Measurements from ENCODE around the gene SPOCK1. TPM values are rescaled to one million over a fixed set of nuclear protein-coding genes. Genes with fewer than 3 reads are reported as not detected.

The SPOCK1 gene
- total RNA-seq, 1 experiment from 2014 or later, result 0.27 TPM

DNA sequence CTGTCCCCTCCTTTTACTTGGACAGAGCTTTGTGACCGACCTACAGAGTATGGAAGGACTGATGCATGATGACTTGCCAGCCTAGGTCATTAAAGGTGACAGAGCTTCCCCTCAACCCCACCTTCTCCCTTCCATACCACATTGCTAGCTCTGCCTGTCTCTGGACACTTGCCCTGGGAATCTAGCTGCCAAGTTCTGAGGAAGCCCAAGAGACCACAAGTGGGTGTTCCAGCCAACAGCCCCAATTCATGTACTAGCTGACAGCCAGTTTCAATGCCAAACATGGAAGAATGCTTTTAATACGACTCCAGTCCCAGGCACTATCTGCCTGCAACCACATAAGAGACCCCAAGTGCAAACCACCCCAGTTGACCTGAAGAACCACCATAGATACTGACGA is 477.1 kb downstream of the SPOCK1 start:
- H4K20me1 ChIP-seq (ENCODE audit: insufficient read depth), result no peaks in the 10 kb centered on the region
- ChIA-PET RAD21 (ENCODE audit: low non-redundant PET in 1 of 2, low total read pairs in 2 of 2, uncharacterized antibody in 2 of 2, unreplicated experiment in 2 of 2) (no interaction called here), CTCF (interaction anchor here (1.1 kb wide), 1 partner anchor 53 kb away, joined by 4 read pairs; no protein-coding TSS in a partner anchor), POLR2A (no interaction called here)
- no peaks in the 10 kb centered on the region for H3K79me2 ChIP-seq (ENCODE audit: insufficient read depth, low read length)
- H2AFZ ChIP-seq (ENCODE audit: low read depth, low read length, poor library complexity, severe bottlenecking), result no peak overlapping the region
- no peak overlapping the region for H3K4me3 ChIP-seq (replicated peaks in 1 of 2; ENCODE audit: low read depth in 1 of 2, low read length in 2 of 2)
- no peak for DNase-seq (ENCODE audit: low read depth, low spot score)
- intact Hi-C loops (cut with micrococcal nuclease), result no loop called here
- H3K4me1 ChIP-seq (ENCODE audit: control insufficient read depth in 1 of 2, insufficient read depth in 2 of 2, low read length in 2 of 2), result no peaks in the 10 kb centered on the region
- H3K4me2 ChIP-seq (ENCODE audit: low read length), result no peak overlapping the region
- no peaks in the 10 kb centered on the region for H3K36me3 ChIP-seq (ENCODE audit: control insufficient read depth in 1 of 2, insufficient read depth in 2 of 2, low read length in 2 of 2)
- H3K27me3 ChIP-seq (ENCODE audit: insufficient read depth, low read length), result peaks cover 45% of the 10 kb centered on the region
- H3K9me3 ChIP-seq (ENCODE audit: control insufficient read depth in 1 of 2, insufficient read depth in 1 of 2, low read depth in 1 of 2, low read length in 2 of 2), result no peaks in the 10 kb centered on the region
- no TSS peak for BruUV-seq (replicated peaks)
- H3K27ac ChIP-seq (ENCODE audit: low read depth, low read length), result no peak overlapping the region
- no peaks in the 10 kb centered on the region for H3K9me2 ChIP-seq (ENCODE audit: insufficient read depth)
- TF ChIP-seq ELF1 (IDR thresholded peaks at IDR 0.05; ENCODE audit: borderline replicate concordance, low read depth) (no peak), SP1 (IDR thresholded peaks at IDR 0.05; ENCODE audit: low read depth) (no peak)
- H3K9ac ChIP-seq (ENCODE audit: low read length), result no peak overlapping the region
- ATAC-seq, result no peak

DNA sequence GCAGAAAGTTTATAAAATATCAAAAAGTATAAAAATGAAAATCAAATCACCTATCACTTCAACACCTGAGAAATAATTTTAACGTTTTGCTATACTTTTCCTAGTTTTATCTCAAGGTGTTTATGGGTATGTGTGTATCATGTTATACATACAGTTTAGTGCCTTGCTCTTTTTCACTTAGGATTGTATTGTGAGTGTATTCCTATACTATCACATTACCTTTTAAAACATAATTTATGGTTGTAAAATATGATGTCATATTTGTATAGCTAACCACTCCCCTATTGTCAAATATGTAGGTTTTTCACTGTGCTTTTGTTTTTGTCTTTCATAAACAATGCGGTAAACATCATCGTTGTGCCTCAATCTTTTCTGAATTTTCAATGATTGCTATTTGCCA is 479.9 kb downstream of the SPOCK1 start:
- ChIA-PET CTCF (no interaction called here), POLR2A (no interaction called here), RAD21 (ENCODE audit: low non-redundant PET in 1 of 2, low total read pairs in 2 of 2, uncharacterized antibody in 2 of 2, unreplicated experiment in 2 of 2) (no interaction called here)
- BruUV-seq (replicated peaks), result no TSS peak
- no peak overlapping the region for H3K4me2 ChIP-seq (ENCODE audit: low read length)
- ATAC-seq (no peak), DNase-seq (ENCODE audit: low read depth, low spot score) (no peak)
- no peak overlapping the region for H3K4me3 ChIP-seq (replicated peaks in 1 of 2; ENCODE audit: low read depth in 1 of 2, low read length in 2 of 2)
- no peak for TF ChIP-seq YY1 (IDR thresholded peaks at IDR 0.05; ENCODE audit: extremely low read depth, insufficient replicate concordance, low read depth, low read length)
- TF ChIP-seq POLR2AphosphoS5 (IDR thresholded peaks at IDR 0.05; ENCODE audit: low read depth, low read length), result no peak
- no peak for TF ChIP-seq RAD21 (IDR thresholded peaks at IDR 0.05; ENCODE audit: low read depth)
- TF ChIP-seq SIN3A (IDR thresholded peaks at IDR 0.05; ENCODE audit: low read depth), result no peak
- no peak for TF ChIP-seq EZH2phosphoT487 (IDR thresholded peaks at IDR 0.05; ENCODE audit: borderline replicate concordance)
- TF ChIP-seq, protein P1, sequence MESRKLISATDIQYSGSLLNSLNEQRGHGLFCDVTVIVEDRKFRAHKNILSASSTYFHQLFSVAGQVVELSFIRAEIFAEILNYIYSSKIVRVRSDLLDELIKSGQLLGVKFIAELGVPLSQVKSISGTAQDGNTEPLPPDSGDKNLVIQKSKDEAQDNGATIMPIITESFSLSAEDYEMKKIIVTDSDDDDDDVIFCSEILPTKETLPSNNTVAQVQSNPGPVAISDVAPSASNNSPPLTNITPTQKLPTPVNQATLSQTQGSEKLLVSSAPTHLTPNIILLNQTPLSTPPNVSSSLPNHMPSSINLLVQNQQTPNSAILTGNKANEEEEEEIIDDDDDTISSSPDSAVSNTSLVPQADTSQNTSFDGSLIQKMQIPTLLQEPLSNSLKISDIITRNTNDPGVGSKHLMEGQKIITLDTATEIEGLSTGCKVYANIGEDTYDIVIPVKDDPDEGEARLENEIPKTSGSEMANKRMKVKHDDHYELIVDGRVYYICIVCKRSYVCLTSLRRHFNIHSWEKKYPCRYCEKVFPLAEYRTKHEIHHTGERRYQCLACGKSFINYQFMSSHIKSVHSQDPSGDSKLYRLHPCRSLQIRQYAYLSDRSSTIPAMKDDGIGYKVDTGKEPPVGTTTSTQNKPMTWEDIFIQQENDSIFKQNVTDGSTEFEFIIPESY (IDR thresholded peaks at IDR 0.05; ENCODE audit: extremely low read depth, insufficient replicate concordance, low read length), result no peak
- H3K79me2 ChIP-seq (ENCODE audit: insufficient read depth, low read length), result no peaks in the 10 kb centered on the region
- peaks cover 46% of the 10 kb centered on the region for H3K27me3 ChIP-seq (ENCODE audit: insufficient read depth, low read length)
- no peak overlapping the region for H2AFZ ChIP-seq (ENCODE audit: low read depth, low read length, poor library complexity, severe bottlenecking)
- no peaks in the 10 kb centered on the region for H3K9me3 ChIP-seq (ENCODE audit: control insufficient read depth in 1 of 2, insufficient read depth in 1 of 2, low read depth in 1 of 2, low read length in 2 of 2)
- H3K4me1 ChIP-seq (ENCODE audit: control insufficient read depth in 1 of 2, insufficient read depth in 2 of 2, low read length in 2 of 2), result no peaks in the 10 kb centered on the region
- no peak overlapping the region for H3K27ac ChIP-seq (ENCODE audit: low read depth, low read length)
- H3K36me3 ChIP-seq (ENCODE audit: control insufficient read depth in 1 of 2, insufficient read depth in 2 of 2, low read length in 2 of 2), result no peaks in the 10 kb centered on the region
- H3K9ac ChIP-seq (ENCODE audit: low read length), result no peak overlapping the region
- no peaks in the 10 kb centered on the region for H3K9me2 ChIP-seq (ENCODE audit: insufficient read depth)
- intact Hi-C loops (cut with micrococcal nuclease), result no loop called here
- no peaks in the 10 kb centered on the region for H4K20me1 ChIP-seq (ENCODE audit: insufficient read depth)

All from HCT116 (cell line).